ENCODE measurements around the gene DNAJC24. TPM values are rescaled to one million over a fixed set of nuclear protein-coding genes. Genes with fewer than 3 reads are reported as not detected.

Gene DNAJC24
- total and polyA plus RNA-seq, 2 of the 4 experiments (the other 2 are of a cell fraction) = 8.2 to 8.9 TPM

Other genes with a start within 250 kb of the DNAJC24 start
- gene DCDC1, start 121 bp upstream of the DNAJC24 start, total RNA-seq (2012; rRNA removed) = under 0.01 TPM in 1 of 2 replicates, not detected in the other
- not detected in 2 replicates for gene DCDC1, start 121 bp upstream of the DNAJC24 start, polyA plus RNA-seq (2012; rRNA removed)
- 5.0 and 10.0 TPM in 2 replicates for gene IMMP1L, start 139.8 kb downstream of the DNAJC24 start, total RNA-seq (2012; rRNA removed)
- 10.7 and 23.7 TPM in 2 replicates for gene IMMP1L, start 139.8 kb downstream of the DNAJC24 start, polyA plus RNA-seq (2012; rRNA removed)
- gene ELP4, start 139.9 kb downstream of the DNAJC24 start, total RNA-seq (2012; rRNA removed) = 18.1 and 20.4 TPM in 2 replicates
- 6.8 and 8.4 TPM in 2 replicates for gene ELP4, start 139.9 kb downstream of the DNAJC24 start, polyA plus RNA-seq (2012; rRNA removed)

Measured in IMR-90 (cell line).